IMR-90 (cell line): Measurements from ENCODE around the gene MPZL1.

ENCODE experiments used
- BHLHE40 ChIP-seq: fragments of 150-350 bp; IDR thresholded peaks from 2 replicates; pipeline ENCODE4 v1.6.1; 2016; ENCODE audit warnings: mild to moderate bottlenecking, low read depth, low read length
- CTCF ChIP-seq: conservative IDR thresholded peaks from 2 replicates; pipeline ENCODE4 v1.5.1; 2012; ENCODE audit warnings: mild to moderate bottlenecking, low read depth, low read length, improper control_type of control experiment
- FOS ChIP-seq: fragments of 150-350 bp; IDR thresholded peaks from 2 replicates; pipeline ENCODE4 v1.6.1; 2016; ENCODE audit warnings: low read depth, low read length
- POLR2A ChIP-seq: IDR thresholded peaks from 2 replicates; pipeline ENCODE4 v1.6.1; 2012; ENCODE audit warnings: mild to moderate bottlenecking, low read depth, low read length
- RAD21 ChIP-seq: IDR thresholded peaks from 2 replicates; pipeline ENCODE4 v1.6.1; 2012; ENCODE audit warnings: low read length, improper control_type of control experiment
- RCOR1 ChIP-seq: IDR thresholded peaks from 2 replicates; pipeline ENCODE4 v1.6.1; 2012; ENCODE audit warnings: mild to moderate bottlenecking, low read length, improper control_type of control experiment; ENCODE audit not compliant: insufficient replicate concordance
- RFX5 ChIP-seq: IDR thresholded peaks from 2 replicates; pipeline ENCODE4 v1.8.0; 2012; ENCODE audit warnings: low read depth, mild to moderate bottlenecking, low read length, moderate library complexity
- TF ChIP-seq, protein P1 (sequence below): fragments of 150-350 bp; IDR thresholded peaks from 2 replicates; pipeline ENCODE4 v1.6.1; 2017; ENCODE audit warnings: mild to moderate bottlenecking, antibody characterized with exemption, low read length, low read depth

DNA sequence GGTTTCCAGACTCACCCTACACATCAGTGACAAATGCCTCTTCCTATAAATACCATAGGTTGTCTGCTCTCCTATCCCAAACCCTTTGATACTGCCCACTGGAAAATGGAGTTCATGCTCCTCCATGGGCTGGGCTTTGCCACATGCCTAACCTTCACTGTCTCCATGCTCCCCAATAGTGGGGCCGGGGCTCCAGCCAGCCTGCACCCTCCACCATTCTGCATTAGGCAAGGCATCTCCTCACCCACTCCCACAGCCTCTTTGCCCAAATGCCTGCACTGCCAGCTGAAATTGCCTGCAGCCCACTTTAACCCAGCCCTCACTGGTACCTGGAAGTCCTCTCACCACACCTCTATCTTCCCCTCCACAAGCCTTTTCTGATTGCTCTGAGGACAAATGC lies 18.2 kb upstream of the MPZL1 start:
- TF ChIP-seq POLR2A, result no peak
- no peak for TF ChIP-seq CTCF
- no peak for TF ChIP-seq RAD21
- no peak for TF ChIP-seq RFX5
- TF ChIP-seq FOS, result no peak
- TF ChIP-seq, protein P1, sequence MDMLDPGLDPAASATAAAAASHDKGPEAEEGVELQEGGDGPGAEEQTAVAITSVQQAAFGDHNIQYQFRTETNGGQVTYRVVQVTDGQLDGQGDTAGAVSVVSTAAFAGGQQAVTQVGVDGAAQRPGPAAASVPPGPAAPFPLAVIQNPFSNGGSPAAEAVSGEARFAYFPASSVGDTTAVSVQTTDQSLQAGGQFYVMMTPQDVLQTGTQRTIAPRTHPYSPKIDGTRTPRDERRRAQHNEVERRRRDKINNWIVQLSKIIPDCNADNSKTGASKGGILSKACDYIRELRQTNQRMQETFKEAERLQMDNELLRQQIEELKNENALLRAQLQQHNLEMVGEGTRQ, result no peak
- no peak for TF ChIP-seq RCOR1
- no peak for TF ChIP-seq BHLHE40
